DOHH2 (cell line): ENCODE data around the gene TMEM203.

Source experiments
- H3F3A ChIP-seq: fragments of 200-600 bp; sonication (generic), shearing (Covaris generic); 2 replicates; pipeline ENCODE4 v1.6.0; 2016; ENCODE audit warnings: antibody characterized with exemption, mild to moderate bottlenecking; ENCODE audit not compliant: control insufficient read depth, insufficient read depth
- H3K27ac ChIP-seq: fragments of 200-600 bp; sonication (generic); 2 replicates; pipeline ENCODE4 v1.5.1; 2014; ENCODE audit warnings: low read depth, mild to moderate bottlenecking, low read length, moderate library complexity
- H3K27me3 ChIP-seq: fragments of 200-600 bp; sonication (generic); 2 replicates; pipeline ENCODE4 v1.6.1; 2014; ENCODE audit warnings: mild to moderate bottlenecking, low read length, mixed read lengths; ENCODE audit not compliant: control insufficient read depth
- H3K36me3 ChIP-seq: fragments of 200-600 bp; sonication (generic); 2 replicates; pipeline ENCODE4 v1.6.1; 2014; ENCODE audit warnings: mild to moderate bottlenecking, low read length, moderate library complexity, mixed read lengths; ENCODE audit not compliant: control insufficient read depth
- H3K4me1 ChIP-seq: fragments of 200-600 bp; sonication (generic); 2 replicates; pipeline ENCODE4 v1.6.1; 2014; ENCODE audit warnings: mild to moderate bottlenecking, low read length, mixed read lengths; ENCODE audit not compliant: control insufficient read depth
- H3K4me2 ChIP-seq: fragments of 200-600 bp; sonication (generic); 2 replicates; pipeline ENCODE4 v1.6.0; 2014; ENCODE audit warnings: mild to moderate bottlenecking, low read length, moderate library complexity
- H3K4me3 ChIP-seq: fragments of 200-600 bp; sonication (generic); 2 replicates; pipeline ENCODE4 v1.5.1; 2014; ENCODE audit warnings: mild to moderate bottlenecking, low read length, mixed read lengths
- H3K79me2 ChIP-seq: fragments of 200-600 bp; sonication (generic); 2 replicates; pipeline ENCODE4 v1.6.1; 2014; ENCODE audit warnings: mild to moderate bottlenecking, low read length, mixed read lengths; ENCODE audit not compliant: control insufficient read depth
- H3K9me2 ChIP-seq: fragments of 200-600 bp; sonication (generic); replicated peaks from 2 replicates; pipeline ENCODE4 v1.6.1; 2014; ENCODE audit warnings: mild to moderate bottlenecking, low read length, mixed read lengths; ENCODE audit not compliant: control insufficient read depth
- H3K9me3 ChIP-seq: fragments of 200-600 bp; sonication (generic); 2 replicates; pipeline ENCODE4 v1.6.1; 2014; ENCODE audit warnings: antibody characterized with exemption, low read length, mixed read lengths; ENCODE audit not compliant: control insufficient read depth, insufficient read depth
- H4K20me1 ChIP-seq: fragments of 200-600 bp; sonication (generic); 2 replicates; pipeline ENCODE4 v1.6.0; 2014; ENCODE audit warnings: low read depth, mild to moderate bottlenecking, antibody characterized with exemption, low read length, moderate library complexity; ENCODE audit not compliant: control insufficient read depth, insufficient read depth
- CTCF ChIP-seq: fragments of 200-600 bp; sonication (generic); IDR thresholded peaks from one replicate; pipeline ENCODE4 v1.5.1; 2014; ENCODE audit warnings: antibody characterized with exemption, mild to moderate bottlenecking, low read depth, low read length; ENCODE audit not compliant: poor library complexity, severe bottlenecking
- EZH2phosphoT487 ChIP-seq: fragments of 200-600 bp; sonication (generic); IDR thresholded peaks from 2 replicates; pipeline ENCODE4 v1.6.1; 2017; ENCODE audit warnings: borderline replicate concordance, mild to moderate bottlenecking, antibody characterized with exemption, low read length, moderate library complexity, mixed read lengths

The TMEM203 gene

GRCh38 chr9:137221095-137221505 lies 15.7 kb upstream of the TMEM203 start:
- Histone ChIP-seq H3K79me2 (peaks cover 5% of the 10 kb centered on the region), H3K9me2 (no peaks in the 10 kb centered on the region), H4K20me1 (no peaks in the 10 kb centered on the region), H3K27ac (no peak overlapping the region), H3K4me2 (no peak overlapping the region), H3K27me3 (no peaks in the 10 kb centered on the region), H3K36me3 (peaks cover 11% of the 10 kb centered on the region), H3K4me3 (no peak overlapping the region), H3K4me1 (peaks cover 27% of the 10 kb centered on the region), H3F3A (peaks cover 6% of the 10 kb centered on the region), H3K9me3 (no peaks in the 10 kb centered on the region)
- TF ChIP-seq EZH2phosphoT487, result no peak
- TF ChIP-seq CTCF, result no peak

DNA sequence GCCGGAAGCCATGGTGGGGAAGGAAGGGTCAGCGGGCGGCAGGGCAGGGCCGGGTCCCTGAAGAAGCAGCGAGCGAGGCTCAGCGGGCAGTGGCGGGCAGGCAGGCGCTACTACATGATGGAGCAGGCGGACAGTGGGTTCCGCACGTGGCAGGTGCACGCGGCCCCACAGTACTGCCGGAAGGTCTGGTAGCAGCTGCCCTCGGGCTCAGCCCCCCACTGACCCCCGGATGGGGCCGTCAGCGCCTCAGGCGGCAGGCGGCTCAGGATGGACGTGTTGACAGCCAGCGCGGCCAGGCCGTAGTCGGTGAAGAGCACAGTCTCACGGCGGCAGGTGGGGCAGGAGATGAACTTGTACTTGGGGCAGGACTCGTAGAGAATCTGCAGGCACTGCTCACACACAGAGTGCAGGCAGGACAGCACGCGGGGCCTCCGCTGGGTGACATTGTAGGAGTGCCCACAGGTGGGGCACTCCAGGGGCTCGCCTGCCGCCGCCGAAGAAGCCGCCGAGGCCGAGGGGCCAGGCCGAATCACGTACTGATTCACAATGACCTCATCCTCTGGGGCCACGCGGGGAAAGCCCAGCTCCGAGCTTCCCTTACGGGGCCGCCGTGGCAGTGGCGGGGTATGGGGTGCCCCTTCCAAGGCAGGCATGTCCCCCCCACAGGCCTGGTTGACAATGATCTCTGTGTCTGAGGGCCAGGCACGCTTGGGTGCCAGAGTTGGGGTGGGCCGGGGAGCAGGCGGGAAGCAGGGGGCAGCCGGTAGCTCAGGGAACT lies 15.1 kb upstream of the TMEM203 start:
- Histone ChIP-seq H4K20me1 (no peaks in the 10 kb centered on the region), H3K9me3 (no peaks in the 10 kb centered on the region), H3K79me2 (peaks cover 5% of the 10 kb centered on the region), H3K9me2 (no peaks in the 10 kb centered on the region), H3F3A (peaks cover 6% of the 10 kb centered on the region), H3K27ac (no peak overlapping the region), H3K36me3 (peaks cover 16% of the 10 kb centered on the region), H3K4me1 (peaks cover 27% of the 10 kb centered on the region), H3K4me3 (no peak overlapping the region), H3K4me2 (no peak overlapping the region), H3K27me3 (no peaks in the 10 kb centered on the region)
- TF ChIP-seq EZH2phosphoT487, result no peak

DNA sequence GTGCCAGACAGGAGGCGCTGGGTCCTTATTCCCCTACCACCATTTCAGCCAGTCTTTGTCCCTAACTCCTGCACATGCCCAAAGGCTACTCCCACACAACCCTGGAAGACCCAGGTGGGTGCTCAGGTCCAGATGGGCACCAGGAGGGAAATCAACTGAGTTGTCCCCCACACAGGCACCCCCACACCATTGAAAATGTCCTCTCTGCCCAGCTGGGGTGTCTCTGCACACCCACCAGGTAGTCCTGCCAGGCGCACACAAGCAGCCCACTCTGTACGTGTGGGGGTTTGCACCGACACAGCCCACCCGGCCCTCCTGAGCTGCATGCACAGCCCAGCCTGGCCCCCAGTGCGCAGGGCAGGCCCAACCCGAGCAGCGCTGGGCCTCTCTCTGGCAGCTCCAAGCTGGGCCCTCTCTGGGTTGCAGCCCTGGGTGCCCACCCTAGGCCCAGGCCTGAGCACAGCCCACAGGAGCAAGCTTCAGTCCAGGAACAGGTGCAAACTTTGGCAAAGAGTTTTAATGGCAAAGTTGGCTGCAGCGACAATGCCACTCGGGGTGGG lies 14.4 kb upstream of the TMEM203 start:
- Histone ChIP-seq H3K9me2 (no peaks in the 10 kb centered on the region), H4K20me1 (no peaks in the 10 kb centered on the region), H3K27me3 (no peaks in the 10 kb centered on the region), H3K79me2 (peaks cover 5% of the 10 kb centered on the region), H3K27ac (no peak overlapping the region), H3K4me3 (no peak overlapping the region), H3K36me3 (peaks cover 18% of the 10 kb centered on the region), H3K4me2 (no peak overlapping the region), H3K4me1 (peaks cover 20% of the 10 kb centered on the region), H3K9me3 (no peaks in the 10 kb centered on the region), H3F3A (peaks cover 6% of the 10 kb centered on the region)
- TF ChIP-seq EZH2phosphoT487, result no peak
- no peak for TF ChIP-seq CTCF

- H3K4me2 ChIP-seq, result no peak overlapping the region
- H3K9me2 ChIP-seq, result no peaks in the 10 kb centered on the region
- H3K4me1 ChIP-seq, result peaks cover 10% of the 10 kb centered on the region
- no peak overlapping the region for H3K27ac ChIP-seq
- TF ChIP-seq CTCF (no peak), EZH2phosphoT487 (no peak)
- H3K9me3 ChIP-seq, result no peaks in the 10 kb centered on the region
- no peak overlapping the region for H3K4me3 ChIP-seq
- no peaks in the 10 kb centered on the region for H4K20me1 ChIP-seq
- peaks cover 25% of the 10 kb centered on the region for H3K36me3 ChIP-seq
- H3K79me2 ChIP-seq, result peaks cover 2% of the 10 kb centered on the region
- H3K27me3 ChIP-seq, result no peaks in the 10 kb centered on the region
- H3F3A ChIP-seq, result no peaks in the 10 kb centered on the region; the same call in 1 of the 2 replicates
Observed at GRCh38 chr9:137218754-137219271, 13.4 kb upstream of the TMEM203 start.
